GM21619 (cell line): ENCODE results near the gene CATSPERD.
A peak's percentile ranks its signal among the peaks of the same experiment; 100 is the strongest.
"Not testable (repeated sequence)": the region's sequence is repeated elsewhere in the genome, so short reads cannot be mapped to it uniquely, and the experiment has no call there.

ENCODE experiments used
- ATAC-seq: cut with Tn5 transposase; IDR thresholded peaks from one replicate; pipeline ENCODE4 v1.9.1; 2021; ENCODE audit not compliant: unreplicated experiment

The CATSPERD gene

DNA sequence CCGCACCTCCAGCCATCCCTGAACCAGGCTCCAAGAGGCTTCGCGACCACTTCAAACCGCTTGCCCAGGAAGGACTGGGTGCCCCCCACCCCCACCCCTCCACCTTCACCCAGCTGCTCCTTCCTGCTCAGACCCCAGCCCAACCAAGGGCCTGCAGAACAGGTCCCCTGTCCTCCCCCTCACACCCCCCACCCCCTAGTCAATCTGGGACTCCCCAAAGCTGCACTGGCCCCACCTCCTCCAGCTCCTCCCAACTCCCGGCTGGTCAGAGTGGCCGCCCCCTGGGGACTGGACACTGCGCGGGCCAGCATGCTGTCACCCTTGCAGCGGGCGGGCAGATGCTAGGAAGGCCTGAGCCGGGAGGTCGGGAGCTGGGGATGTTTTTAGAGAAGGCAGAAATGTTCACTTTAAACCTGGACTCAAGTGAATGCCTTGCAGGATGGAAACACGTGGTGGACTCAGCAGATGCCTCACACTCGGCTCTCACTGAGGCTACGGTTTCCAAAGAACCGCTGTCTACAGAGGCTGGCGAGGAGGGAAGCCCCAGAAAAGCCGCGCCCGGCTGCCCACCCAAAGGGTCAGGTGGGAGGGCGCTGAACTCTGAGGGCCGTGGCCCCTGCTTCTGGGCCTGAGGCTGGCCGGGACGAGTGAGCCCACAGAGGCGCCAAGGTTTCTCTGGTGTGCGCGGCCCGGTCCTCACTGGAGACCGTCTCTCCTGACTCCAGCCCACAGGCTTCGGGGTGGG, 22.4 kb upstream of the CATSPERD start:
- no peak for ATAC-seq

DNA sequence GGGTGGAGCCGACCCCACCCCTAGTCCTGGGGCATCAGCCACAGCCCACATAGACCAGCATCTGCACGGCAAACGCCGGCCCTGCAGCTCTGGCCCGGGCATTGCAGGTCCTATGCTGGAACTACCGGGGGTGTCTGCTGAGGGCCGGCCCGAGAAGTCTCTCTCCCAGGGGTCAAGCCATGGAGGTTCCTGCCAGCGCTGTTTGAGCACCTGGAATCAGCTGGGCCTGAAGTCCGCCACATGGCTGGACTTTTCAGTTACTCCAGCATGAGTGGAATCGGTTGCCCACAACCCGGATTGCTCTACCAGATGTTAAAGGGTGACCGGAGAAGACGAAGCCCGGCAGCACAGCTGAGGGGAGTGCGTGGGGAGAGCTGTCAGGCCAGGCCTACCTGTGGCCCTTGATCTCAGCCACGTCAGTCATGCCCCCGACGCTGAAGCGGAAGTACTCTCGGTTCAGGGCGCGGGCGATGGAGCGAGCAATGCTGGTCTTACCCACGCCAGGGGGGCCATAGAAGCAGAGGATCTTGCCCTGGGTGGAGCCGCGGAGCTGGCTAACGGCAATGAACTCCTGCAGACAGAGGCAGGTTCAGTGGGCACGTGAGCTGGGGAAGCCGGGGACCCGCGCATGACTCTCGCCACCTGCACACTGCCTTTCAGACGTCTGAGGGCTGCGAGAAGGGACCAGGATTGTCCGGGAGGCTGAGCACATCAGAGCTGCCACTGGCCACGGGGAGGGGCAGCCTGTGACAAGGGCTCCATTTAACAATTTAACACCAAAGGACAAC, 21.6 kb upstream of the CATSPERD start:
- no peak for ATAC-seq

DNA sequence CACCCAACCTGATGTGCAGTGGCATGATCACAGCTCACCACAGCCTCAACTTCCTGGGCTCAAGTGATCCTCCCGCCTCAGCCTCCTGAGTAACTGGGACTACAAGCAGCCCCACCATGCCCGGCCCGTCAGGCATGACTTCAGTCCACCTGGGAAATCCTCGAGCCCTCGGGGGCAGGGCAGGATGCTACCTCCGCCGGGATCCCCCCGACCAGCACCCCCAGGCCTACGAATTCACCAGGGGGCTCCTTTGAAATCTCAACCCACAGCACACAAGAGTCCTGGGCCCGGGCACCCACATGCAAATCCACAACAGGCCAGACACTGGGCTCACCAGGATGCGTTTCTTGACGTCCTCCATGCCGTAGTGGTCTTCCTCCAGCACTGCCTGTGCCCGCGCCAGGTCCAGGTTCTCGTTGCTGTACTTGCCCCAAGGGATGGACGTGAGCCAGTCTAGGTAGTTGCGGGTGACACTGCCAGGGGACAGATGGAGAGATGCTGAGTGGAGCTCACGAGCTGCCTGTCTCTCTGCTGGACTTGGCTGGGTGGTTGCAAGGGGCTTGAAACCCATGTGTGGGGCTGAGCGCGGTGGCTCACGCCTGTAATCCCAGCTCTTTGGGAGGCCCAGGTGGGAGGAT, 19.9 kb upstream of the CATSPERD start:
- no peak for ATAC-seq

DNA sequence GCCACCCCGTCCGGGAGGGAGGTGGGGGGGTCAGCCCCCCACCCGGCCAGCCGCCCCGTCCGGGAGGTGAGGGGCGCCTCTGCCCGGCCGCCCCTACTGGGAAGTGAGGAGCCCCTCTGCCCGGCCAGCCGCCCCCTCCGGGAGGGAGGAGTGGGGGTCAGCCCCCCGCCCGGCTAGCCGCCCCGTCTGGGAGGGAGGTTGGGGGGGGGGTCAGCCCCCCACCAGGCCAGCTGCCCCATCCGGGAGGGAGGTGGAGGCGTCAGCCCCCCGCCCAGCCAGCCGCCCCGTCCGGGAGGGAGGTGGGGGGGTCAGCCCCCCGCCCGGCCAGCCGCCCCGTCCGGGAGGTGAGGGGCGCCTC, 18.4 kb upstream of the CATSPERD start:
- not testable (repeated sequence) for ATAC-seq

DNA sequence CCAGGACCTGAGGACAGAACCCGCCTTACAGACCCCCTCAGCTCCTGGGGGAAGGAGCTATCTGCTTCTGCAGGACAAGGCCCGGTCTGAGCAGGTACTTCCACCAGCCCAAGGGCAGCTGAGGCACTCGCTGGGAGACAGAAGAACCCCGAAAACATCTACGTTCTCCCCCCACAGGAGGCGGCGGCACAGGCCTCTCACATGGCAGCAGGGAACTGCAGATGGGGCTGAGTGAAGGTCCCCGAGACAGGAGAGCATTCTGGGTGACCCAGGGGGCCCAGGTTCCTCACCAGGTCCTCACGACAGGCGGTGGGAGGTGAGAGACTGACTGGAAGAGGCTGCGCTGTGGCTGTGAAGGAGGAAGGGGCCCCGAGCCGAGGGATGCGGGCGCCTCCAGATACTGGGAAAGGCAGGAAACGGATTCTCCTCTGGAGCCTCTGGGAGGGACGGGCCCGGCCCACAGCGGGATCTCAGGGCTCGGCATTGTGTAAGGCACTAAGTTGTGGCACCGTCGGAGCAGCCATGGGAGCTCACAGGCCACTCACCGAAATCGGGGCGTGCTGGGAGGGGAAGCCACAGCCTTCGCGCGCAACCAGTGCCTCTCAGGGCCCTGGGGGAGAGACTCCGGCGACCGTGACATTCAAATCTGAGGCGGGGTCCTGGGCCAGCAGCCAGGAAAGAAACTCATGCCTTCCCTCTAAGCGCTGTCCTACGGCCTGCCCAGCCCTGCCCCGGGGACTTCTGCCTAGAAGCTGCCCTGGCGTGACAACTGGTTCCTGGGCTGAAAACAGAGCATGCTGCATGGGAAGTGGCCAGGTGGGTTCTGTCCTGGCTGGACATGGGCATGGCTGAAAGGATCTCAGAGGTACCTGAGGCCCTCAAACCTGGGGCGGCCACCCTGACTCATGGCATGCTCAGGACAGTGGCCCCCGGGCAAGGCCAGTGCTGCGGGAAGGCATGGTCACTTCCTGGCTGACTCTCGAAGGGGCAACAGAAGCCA, 16.3 kb upstream of the CATSPERD start:
- no peak for ATAC-seq

DNA sequence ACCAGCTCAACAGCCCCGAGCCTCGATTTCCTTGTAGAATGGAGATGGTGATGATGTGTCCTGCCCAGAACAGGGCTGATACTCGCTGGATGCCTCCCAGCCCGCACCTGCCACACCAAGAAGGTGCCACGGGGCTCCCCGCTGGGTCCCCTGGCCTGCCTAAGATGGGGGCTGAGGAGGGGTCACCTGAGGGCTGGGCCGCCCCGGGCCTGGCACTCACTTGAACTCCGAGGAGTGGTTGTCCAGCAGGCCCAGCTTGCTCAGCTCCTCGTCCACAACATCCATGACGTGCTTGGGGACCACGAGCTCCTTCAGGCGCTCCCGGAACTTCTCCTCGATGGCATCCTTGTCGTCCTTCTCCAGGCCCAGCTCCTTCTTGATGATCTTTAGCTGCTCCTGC, 14.9 kb upstream of the CATSPERD start:
- ATAC-seq = no peak

DNA sequence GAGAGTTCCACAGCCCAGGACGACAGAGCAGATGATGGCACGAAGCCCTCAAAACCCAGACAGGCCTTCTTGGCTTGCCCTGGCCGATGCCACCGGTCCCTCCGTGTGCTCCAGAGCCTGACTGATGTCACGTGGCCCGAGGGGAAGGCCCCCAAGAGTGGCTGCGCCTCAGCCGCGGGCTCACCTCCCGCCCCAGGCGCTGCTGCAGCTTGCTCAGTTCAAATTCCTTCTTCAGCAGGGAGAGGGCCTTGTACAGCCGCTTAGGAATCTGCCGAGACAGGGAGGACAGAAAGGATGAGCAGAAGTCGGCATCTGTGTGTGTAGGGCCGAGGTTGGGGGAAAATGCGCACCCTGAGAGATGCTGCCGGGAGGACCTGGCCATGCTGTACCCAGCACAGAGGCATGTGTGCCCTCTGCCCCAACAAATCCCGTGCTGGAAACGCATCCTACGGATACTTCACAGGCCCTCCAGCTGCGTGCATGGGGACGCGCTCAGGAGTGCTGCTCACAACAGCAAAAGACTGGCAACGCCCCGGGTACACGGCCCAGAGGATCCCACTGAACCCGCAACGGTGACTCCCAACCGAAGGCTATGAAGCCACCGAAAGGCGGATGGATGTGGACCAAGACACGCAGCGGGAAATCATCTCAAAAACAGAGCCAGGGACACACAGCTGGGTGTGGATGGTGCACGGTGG, 13.4 kb upstream of the CATSPERD start:
- ATAC-seq = no peak

DNA sequence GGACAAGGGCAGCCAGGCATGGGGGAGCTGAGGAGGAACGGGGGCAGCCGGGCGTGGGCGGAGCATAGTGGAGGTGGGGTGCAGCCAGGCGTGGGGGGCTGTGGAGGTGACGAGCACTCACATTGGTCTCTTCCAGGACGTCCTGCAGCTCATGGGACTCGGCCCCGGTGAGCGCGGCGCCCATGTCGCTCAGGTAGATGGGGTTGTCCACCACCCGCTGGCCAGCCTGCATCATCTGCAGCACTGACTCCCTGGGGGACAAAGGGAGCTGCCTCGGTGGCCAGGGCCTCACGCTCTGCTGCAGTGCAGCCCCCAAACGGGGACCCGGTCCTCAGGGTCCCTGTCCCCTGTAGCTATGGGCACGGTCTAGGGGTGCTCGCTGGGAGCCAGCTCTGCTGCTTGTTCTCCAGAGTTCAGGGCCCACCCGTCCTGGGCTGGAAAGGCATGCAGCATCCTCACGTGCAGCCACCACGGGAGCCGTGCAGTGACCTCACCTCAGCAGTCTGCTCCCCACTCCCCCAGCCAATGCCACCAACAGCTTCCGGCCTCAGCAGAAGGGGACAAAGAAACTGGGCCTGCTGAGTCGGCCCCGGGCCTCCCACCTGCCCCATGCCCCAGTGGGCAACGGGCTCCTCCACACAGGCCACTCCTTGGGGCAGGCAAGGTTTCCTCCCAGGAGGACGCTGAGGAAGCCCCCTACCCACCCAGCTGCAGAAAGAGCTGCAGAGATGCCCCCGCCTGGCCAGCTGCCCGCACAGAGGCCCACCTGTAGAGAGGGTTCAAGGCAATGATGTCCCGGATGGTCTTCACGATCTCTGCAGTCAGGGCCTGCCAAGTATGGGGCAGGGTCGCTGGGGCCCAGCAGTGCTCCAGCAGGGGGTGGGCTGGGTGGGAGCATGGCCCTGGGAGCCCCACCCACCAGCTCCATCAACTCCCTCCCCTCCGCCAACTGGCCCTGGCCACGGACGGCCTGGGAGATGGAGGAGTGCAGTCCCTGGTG, 12.6 kb upstream of the CATSPERD start:
- ATAC-seq = no peak

DNA sequence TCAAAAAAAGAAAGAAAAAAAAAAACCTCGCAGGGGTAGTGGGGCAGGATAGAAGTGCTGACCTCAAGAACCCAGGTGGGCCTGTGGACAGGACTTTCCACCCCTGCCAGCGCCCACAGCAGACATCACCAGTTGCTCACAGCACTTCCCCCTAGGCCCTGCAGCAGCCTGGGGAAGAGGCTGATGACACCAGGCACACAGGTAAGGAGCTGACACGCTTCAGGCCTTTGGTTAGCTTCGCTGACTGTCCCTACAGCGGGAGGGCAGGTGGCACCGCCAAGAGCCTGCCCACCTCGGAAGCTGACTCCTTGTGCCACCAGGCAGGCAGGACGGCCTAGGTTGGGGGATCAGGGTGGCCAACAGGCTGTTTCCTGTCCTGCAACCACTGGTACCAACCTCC, 9.4 kb upstream of the CATSPERD start:
- no peak for ATAC-seq

DNA sequence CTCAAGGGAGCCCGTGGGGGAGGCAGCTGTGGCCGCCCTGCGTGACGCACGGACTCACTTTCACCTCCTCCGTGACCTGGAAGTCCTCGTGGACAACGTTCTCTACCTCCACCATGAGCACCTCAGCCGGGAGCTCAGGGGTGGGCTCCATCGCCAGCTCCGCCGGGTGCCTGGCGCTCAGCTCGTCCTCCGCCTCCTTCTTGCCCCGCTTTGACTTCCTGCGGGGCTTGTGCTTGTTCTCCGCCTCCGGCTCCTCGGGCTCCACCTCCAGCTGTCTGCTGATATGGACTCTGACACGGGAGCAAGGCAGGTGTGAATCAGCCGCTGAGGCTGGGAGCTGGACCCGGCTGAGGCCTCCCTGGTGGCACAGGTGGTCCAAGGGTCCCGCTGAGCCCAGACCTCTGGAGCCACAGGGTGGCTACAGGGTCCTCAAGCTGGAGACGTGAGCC, 8.7 kb upstream of the CATSPERD start:
- no peak for ATAC-seq

DNA sequence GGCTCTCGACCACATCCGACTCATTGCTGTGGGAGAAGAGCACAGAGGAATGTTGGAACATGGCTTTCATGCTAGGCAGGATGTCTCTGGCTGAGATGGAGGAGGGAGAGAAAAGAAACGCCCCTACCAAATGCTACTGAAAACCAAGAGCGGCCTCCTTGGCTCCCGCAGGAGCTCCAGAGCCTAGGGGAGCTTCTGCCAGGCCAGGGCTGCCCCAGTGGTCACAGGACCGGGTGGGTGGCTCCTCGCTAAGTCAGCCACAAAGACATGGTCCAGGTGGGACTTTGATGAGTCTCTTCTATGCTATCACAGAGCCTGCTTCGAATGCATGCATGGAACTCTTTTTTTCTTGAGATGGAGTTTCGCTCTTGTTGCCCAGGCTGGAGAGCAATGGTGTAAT, 7.2 kb upstream of the CATSPERD start:
- ATAC-seq = no peak

DNA sequence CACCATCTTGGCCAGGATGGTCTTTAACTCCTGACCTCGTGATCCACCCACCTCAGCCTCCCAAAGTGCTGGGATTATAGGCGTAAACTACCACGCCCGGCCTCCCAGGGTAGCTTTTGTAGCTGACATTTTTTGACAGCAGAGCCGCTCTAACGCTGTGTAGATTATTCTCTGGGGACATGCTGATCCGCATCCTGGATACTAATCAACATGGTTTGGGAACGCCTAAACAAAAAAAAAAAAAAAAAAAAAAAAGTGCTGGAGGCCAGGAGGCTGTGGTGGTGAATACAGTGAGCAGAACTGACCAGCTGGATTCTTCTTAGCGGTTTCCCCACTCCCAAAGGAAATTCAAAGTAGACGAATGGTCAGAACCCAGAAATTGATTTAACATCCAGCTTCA, 5.6 kb upstream of the CATSPERD start:
- no peak for ATAC-seq

DNA sequence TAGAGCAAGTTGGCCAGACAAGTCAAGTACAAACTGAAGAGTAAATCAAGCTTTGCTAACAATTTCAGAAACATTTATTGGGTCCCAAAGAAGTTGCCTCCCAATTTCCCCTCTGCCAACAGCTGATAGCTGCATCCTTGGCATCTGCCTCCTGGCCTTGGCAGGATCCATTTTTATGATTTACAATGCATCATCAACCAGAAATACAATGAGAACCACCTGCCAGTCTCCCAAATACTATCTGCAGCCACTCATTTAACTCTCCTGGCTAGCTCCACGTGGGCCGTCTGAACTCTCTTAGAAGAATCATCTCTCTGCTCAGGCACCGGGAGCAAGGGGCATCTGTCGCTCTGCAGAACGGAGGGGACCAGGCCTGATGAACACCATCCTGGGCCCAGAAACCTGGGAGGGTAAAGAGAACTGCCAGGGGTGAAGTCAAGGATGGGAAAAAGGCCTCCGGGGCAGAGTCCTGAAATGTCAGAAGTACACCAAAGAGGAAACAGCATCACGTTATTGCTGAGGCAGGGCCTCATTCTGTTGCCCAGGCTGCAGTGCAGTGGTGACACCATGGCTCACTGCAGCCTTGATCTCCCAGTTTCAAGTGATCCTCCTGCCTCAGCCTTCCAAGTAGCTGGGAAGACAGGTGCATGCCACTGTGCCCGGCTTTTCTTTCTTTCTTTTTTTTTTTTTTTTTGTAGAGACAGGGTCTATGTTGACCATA, 3.1 kb upstream of the CATSPERD start:
- no peak for ATAC-seq

DNA sequence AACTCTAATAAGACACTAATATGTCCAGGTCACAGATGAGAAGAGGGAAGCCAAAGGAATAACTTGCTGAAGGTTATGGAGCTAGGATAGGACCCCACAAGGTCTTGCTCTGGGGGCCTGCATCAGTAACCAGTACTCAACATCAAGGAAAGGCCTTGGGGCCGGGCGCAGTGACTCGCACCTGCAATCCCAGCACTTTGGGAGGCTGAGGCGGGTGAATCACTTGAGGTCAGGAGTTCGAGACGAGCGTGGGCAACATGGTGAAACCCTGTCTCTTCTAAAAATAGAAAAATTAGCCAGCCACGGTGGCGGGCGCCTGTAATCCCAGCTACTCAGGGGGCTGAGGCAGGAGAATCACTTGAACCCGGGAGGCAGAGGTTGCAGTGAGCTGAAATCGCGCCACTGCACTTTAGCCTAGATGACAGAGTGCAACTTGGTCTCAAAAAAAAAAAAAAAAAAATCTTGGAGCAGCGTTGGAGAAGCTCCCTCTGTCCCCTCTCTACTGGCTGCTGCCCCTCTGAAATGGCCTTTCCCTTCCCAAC, 2.3 kb upstream of the CATSPERD start:
- no peak for ATAC-seq

DNA sequence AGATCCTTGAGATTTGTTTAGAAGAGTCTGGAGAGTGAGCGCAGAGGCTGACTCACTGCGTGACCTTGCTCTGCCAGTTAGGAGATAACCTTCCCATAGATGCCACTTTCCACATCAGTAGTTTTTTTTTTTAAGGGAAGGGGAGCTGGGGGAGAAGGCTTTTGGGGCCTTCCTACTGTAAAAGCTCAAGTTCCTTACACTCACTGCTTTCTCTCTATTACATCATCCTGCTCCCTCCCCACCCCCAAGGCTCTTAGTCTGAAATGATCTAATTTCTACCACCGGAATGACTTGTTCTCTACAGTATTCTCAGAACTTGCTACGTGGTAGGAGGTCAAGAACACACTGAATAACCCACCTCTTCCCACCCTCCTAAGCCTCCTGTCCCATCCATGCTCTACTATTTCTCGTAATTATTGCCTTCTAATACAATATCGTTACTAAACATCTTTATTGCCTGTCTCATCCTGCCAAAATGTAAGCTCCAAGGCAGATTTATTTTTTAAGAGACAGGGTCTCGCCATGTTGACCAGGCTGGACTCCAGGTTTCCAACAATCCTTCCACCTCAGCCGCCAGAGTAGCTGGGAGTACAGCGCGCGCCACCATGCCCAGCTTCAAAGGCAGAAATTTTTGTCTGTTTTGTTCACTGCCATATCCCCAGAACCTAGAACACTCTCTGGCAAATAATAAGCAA, 1.7 kb upstream of the CATSPERD start:
- no peak for ATAC-seq

DNA sequence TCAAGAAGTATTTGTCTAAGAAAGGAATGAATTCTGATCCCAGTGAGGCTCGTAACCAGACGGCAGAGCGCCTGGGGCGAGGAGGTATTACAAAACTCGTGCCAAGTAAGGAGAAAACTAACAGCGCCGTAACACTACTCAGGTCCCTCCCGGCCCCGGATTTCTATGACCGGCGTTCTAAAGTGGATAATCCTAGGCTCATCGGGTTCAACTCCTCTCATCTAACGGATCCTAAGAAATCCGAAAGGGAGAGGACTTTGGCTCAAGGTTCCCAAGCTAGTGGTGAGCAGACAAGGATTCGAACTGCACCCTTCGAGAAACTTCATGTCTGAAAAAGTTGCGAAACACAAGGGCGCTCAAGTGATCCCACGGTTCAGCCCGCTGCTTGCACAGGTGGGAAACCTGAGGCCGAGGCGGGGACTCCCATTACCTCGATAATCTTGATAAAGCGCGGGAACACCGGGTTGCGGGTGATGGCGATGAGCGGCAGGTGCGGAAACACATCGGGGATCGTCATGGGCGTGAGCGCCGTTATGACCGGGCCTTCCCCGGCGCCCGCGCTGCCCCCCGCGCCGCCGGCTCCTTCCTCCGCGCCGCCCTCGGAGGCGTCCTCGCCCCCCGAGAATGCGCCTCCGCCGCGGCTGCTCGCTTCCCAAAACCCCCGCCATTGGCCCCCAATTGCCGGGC, 1.0 kb upstream of the CATSPERD start:
- peak; percentile 1 for ATAC-seq
